GM18517 (cell line): Measurements from ENCODE around the gene XRCC1.
"Not testable (repeated sequence)": the region's sequence is repeated elsewhere in the genome, so short reads cannot be mapped to it uniquely, and the experiment has no call there.

ENCODE experiments used
- ATAC-seq: cut with Tn5 transposase; IDR thresholded peaks from one replicate; pipeline ENCODE4 v1.9.1; 2021; ENCODE audit warnings: mild to moderate bottlenecking, moderate library complexity; ENCODE audit not compliant: unreplicated experiment

XRCC1 gene

DNA sequence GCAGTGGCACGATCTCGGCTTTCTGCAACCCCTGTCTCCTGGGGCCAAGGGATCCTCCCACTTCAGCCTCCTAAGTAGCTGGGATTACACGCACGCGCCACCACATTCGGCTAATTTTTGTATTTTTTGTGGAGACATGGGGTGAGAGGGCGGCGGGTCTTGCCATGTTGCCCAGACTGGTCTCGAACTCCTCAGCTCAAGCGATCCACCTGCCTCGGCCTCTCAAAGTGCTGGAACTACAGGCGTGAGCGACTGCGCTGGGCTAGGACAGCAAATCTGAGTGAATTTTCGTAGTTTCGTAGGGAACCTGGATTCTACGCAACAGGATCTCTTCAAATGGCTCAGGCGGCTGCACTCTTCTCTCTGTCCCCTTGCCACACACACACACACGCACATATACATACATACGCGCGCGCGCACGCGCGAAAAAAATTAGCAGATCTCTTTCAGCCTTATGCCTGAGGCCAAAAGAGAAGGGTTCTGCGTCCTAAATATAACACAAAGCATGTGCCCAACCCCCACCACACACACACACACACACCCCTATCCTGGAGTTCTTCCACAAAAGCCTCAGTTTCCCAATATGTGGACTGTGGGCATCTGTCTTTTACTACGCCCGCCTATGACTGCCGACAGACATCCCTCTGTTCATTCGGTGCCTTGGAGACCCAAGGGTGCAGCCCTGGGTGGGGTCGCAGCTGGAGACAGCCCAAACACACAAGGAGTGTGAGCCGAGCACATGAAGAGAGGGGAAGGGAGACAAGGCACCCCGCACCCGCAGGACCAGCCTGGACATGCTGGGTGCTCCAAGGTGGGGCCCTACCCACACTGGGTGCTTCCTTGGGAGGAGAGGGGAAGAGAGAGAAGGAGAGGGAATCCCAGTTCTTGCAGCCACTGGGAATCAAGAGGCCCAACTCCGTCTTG lies 890 bp upstream of the XRCC1 start:
- ATAC-seq = no peak

DNA sequence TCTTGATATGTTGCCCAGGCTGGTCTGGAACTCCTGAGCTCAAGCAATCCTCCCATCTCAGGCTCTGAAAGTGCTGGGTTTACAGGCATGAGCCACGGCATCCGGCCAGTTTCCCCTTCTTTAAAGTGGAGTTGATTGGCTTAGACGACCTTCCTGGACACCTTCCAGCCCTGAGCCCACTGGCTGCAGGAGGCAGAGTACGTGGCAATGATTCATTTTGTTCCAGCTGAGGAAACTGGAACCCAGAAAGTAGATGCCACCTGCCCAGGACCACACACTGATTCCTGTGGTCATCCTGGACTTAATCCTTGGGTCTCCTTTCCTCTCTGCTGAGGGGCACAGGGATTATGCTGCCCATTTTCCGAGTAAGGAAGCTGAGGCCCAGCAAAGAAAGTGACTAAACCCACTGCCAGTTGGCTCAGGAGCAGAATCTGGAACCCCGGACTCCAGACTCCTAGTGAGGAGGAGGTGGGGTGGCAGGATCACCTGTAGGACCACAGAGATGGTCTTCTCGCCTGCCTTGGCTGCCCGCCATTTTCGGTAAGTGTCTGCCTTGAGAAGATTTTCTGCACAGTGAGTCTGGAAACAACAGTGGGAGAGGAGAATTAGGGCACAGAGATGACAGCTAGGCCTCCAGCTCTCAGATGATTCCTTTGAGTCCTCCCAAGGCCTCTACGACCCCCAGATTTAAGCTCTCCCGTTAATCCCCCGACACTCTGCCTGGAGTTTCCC lies 737 bp downstream of the XRCC1 start:
- no peak for ATAC-seq

DNA sequence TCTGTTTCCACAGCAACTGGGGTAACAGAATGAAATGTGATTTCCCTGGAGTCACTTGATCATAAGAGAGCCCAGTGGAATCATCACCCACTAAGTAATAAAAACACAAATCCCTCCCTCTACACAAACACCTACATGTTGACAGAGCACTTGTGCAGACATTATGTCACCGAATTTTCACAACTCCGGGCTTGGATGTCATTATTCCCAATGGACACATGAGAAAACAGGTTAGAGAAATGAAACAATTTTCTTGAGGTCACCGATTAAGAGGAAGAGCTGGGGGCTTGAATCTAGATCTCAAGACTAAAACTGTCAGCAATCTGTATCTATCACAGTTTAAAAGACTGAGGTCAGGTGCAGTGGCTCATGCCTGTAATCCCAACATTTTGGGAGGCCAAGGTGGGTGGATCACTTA lies 3.1 kb downstream of the XRCC1 start:
- no peak for ATAC-seq

DNA sequence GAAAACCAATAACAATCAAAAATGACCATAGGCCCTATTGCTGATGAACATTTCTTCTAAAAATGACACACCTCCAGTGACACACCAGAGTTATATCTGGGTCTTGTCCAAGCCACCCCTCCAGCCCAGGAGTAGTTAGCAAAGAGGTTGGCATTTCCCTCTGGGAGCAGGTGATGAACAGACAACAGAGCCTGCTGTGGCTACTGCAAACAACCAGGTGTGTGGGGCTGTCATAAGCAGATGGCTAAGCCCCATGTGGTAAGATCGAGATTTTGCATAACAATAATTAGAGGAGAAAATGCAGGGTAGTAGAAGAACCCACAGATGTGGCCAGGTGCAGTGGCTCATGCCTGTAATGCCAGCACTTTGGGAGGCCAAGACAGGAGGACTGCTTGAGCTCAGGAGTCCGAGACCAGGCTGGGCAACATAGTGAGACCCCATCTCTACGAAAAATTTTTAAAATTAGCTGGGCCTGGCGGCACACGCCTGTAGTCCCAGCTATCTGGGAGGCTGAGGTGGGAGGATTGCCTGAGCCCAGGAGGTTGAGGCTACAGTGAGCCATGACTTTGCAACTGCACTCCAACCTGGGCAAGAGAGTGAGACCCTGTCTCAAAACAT lies 5.0 kb downstream of the XRCC1 start:
- ATAC-seq = no peak

DNA sequence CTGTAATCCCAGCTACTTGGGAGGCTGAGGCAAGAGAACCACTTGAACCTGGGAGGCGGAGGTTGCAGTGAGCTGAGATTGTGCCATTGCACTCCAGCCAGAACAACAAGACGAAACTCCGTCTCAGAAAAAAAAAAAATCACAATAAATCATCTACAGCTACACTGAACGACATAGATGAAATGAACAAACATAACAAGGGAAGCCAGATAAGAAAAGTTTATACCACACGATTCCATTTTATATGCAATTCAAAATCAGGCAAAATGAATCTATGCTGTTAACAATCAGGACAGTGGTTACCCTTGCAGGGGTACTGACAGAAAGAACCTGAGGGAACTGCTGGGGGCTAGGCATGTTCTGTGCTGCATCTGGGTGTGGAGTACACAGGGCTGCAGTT lies 5.7 kb downstream of the XRCC1 start:
- ATAC-seq = no peak

DNA sequence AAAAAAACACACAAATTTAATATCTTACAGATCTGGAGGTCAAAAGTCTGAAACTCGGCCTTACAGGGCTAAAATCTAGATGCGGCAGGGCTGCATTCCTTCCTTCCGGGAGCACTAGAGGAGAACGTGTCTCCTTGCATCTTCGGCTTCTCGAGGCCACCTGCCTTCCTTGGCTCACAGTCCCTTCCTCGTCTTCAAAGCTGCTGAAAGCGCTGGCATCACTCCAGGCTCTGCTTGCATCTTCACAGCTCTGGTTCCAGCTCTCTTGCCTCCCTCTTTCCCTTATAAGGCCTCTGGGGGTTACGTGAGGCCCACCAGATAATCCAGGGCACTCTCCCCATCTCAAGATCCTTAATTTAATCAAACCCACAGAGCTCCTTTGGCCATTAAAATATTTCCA lies 10.5 kb downstream of the XRCC1 start:
- no peak for ATAC-seq

DNA sequence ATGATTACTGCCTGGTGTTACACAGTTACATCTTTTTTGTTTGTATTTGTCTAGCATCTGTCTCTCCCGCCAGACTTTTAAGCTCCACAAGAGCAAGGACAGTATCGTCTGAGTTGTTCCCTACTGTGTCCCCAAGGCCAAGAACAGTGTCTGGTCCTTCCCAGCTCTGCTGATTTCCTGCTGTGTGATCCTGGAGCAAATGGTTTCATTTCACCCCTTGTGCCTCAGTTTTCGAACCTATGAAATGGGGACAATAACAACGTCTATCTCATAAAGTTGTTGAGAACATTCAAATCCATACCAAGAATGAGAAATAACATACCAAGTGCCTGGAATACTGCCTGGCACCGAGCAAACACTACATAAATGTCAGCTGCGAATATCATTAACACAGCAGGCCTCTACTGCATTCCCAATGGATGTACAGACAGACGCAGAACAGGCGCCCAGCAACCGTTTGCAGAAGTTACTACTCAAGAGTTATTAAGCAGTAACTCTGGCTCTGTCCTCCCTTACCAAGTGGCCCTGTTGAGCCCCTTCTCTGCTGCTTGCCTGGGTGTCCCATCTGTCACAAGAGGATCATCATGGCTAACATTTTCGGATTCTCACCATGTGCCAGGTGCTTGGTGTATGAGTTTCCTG lies 11.4 kb downstream of the XRCC1 start:
- no peak for ATAC-seq

DNA sequence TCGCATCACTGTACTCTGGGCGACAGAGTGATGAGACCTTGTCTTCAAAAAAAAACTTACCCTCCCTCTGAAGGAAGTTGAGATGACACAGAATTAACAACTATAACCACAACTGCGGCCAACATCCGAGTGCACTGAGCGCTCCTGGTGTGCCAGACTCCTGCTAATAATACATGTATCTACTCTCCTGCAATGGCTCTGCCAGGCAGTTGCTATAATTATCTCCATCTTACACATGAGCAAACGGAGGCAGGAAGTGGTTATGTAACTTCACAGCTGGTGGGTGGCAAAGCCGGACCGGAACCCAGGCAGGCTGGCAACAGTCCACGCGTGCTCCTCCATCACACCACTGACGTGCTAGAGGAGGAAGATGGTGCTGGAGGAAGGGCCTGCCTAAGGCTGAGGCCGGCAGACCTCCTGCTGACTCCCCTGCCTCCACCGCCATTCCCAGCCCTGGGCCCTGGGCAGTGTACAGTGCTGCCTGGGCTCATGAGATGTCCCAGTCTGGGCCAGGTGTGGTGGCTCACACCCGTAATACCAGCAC lies 12.6 kb downstream of the XRCC1 start:
- ATAC-seq = no peak

DNA sequence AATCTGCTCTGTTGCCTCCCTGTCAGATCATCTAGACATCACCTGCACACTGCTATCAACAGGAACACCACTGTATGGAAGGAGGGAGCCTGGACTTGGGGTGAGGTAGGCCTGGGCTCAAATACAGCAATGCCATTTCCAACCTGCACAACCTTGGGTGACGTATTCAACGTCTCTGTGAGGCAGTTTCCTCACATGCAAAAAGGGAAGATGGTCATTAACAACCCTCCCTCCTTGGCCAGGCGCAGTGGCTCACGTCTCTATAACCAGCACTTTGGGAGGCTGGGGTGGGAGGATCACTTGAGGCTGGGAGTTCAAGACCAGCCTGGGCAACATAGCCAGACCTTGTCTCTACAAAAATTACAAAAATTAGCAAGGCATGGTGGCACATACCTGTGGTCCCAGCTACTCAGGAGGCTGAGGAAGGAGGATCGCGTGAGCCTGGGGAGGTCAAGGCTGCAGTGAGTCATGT lies 13.1 kb downstream of the XRCC1 start:
- no peak for ATAC-seq

DNA sequence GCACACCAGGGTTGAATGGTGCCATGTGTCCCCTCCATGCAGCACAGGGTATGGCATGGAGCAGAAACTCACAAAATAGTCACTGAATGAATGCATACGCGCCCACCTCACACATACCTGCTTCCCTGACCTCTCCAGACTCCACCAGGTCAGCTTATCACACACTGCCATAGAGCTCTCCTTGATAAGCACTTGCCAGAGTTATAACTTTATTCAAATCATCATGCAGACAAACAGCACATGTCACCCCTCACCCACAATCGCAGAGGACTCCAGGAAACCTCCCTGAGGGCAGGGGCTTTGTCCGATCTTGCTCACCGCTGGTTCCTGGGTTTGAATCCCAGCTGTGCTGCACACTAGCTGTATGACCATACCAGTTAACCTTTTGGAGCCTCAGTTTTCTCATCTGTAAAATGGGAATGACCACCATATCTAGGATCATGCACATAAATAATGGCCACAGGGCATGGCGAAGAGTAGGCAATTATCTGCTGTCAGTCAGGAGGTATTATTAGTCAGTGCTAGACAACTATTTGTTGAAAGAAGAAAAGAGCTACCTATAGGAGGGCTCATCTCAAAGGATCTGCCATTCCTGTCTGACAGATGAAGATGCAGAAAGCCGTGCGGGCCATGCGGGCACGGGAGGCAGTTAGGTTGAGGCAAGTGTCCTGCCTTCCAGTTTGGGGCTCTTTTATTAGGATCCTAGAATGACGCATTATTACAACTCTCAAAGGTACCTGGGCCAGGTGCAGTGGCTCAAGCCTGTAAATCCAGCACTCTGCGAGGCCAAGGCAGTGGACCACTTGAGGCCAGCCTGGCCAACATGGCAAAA lies 14.0 kb downstream of the XRCC1 start:
- ATAC-seq = no peak

DNA sequence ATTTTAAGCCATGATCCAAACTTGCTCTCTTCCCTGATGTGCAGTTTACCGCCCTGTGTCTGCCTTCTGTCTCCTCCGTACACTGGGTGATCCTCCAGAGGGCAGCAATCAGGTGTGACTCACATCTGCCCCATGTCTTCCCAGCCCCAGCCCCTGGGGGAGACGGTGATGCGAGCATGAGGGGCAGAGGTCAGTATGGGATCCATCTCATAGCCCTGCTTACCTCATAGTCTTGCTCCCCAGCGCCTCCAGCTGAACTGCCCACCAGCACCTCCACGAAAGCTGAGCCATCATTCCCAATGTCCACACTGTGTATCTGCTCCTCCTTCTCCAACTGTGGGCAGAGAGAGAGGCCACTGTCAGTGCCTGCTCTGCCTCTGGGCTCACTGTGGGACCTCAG lies 14.6 kb downstream of the XRCC1 start:
- no peak for ATAC-seq

DNA sequence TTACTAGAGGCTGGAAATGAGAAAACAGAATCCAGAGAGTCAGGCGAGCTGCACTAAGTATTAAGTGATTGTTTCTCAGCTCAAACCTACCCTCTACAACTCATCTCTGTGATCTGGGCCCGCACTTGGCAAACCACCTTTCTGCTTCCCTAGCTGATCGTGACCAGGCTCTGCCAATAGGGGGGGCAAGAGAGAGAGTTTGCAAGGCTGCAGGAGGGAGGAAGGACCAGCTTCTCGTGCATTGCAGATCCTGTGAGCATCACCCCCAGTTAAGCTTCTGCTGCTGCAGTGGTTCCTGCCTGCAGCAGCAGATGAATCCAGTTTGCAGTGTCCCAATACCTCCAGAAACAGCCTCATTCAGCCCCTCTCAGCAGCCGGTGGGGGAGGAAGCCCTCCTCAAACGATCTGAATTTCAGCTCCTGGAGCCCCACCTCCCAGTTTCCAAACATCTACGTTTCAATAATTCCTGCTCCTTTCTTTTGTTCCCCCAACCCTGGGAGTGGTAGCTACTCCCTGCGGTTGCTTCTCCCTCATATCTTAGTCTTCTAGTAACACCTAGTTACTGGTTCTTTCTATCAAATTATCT lies 20.0 kb downstream of the XRCC1 start:
- no peak for ATAC-seq

DNA sequence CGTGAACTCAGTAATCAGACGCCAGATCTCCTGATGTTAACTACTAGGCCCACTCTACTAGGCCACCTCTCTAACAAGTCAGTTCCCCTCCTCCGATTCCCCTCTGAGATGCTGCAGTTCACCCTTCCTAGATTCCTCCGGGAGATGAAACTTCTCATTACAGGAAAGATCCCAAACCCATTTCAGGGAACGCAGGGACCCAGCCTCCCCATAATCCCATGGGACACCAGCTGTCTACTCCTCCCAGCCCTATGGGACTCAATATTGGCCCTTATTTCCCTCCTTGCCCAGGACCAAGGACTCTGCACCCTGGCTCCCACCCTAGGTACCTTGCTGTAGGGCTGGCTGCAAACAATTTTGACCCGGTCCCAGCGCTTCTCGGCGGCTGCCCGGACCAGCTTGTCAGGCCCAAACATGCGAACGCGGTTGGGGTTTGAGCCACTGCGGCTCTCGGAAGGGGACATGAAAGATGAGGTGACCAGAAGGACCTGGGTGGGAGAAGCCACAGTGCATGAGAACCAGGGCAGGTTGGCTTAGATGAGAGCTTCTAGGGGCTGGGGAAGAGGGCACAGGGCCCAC lies 20.9 kb downstream of the XRCC1 start:
- no peak for ATAC-seq

DNA sequence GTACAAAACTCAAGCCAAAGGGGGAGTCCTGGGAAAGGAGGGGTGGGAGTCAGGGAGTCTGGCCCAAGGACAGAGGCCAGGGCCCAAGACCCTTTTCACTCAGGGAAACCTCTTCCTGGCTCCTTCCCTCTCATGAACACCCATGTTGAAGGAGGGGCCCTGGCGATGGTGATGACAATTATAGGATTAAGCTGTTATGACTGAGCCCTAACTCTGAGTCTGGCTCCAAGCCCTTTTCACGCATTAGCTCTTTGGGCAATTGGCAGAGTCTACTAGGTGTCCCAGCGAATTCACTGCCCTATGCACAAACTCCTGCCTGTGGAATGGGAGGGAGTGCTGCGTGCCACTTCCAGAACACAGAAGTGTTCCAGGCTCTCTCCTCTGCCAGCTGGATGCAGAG lies 21.7 kb downstream of the XRCC1 start:
- no peak for ATAC-seq

DNA sequence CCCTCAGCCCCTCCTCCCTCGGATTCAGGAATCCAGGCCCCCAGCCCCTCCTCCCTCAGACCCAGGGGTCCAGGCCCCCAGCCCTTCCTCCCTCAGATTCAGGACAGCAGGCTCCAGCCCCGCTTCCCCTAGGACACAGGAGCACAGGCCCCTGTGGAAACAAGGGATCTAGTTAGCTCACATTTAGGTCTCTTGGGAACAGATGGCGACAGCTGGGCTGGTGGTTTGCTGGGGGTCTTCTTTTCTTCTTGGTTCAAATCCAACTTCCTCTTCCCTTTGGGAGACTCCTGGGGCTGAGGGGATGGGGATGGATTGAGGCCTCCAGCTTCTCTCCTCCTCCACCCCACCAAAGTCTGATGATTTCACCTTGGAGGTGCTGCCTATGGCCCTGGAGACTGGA lies 22.7 kb downstream of the XRCC1 start:
- no peak for ATAC-seq

DNA sequence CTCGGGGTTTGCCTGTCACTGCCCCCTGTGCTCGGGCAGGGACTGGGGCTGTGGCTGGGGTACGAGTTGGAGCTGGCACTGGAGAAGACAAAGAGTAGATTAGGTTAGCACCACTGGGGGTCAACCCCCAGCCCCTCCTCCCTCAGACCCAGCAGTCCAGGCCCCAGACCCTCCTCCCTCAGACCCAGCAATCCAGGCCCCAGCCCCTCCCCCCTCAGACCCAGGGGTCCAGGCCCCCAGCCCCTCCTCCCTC lies 23.2 kb downstream of the XRCC1 start:
- ATAC-seq = no peak

DNA sequence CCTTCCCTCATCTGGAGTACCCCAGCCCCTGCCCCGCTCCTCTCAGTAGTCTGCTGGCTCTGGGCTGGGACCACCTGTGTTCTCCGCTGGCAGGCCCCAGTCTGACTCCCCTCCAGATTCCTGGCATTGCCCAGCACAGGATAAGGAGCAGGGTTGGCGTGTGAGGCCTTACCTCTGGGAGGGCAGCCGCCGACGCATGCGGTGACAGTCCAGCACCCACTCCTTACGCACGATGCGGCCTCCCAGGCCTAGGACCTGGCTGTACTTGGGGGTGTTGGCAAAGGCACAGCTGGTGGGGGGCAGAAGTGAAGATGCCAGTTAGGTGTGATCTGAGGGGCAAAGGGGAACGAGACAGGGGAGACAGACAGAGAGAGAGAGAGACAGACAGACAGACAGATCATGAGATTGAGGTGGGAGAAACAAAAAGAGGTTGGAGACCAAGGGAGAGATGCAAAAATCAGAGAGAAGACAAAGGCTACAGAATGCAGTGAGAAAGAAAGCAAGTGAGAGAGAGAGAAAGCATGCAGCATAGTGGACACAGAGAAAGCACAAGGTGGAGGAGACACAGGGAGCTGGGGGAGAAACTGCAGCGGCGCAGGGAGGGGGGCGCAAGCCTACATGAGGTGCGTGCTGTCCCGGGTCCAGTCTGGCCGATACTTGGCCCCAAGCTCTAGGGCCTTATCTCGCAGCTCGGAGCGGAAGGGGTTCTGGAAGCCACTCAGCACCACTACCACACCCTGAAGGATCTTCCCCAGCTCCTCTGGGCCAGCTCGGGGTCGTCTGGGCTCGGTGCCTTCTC lies 23.7 kb downstream of the XRCC1 start:
- no peak for ATAC-seq

DNA sequence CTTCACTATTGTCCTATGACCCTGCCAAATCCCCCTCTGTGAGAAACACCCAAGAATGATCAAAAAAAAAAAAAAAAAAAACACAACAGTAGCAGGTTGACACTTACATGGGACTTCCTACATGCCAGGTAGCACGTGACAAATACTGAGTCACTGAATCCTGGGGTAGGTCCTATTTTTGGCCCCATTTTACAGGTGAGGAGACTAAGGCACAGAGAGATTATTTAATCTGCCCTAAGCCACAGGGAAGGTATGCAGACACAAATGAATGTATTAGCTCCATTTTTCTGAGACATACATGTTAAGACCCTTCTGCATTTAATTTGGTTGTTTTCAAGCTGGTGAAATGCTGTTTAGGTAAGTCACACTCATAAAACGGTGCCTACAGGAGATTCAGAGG lies 26.6 kb downstream of the XRCC1 start:
- no peak for ATAC-seq

DNA sequence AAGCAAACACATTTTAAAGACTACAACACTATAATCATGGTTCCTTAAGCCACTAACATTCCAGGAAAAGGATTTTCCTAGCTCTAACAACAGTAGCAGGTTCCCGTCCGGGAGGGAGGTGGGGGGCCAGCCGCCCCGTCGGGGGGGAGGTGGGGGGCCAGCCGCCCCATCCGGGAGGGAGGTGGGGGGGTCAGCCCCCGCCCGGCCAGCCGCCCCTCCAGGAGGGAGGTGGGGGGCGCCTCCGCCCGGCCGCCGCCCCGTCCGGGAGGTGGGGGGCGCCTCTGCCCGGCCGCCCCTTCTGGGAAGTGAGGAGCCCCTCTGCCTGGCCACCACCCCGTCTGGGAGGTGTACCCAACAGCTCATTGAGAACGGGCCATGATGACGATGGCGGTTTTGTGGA lies 27.4 kb downstream of the XRCC1 start:
- not testable (repeated sequence) for ATAC-seq
